C4-2B (cell line): ENCODE results near the gene FOXP1.

Experiments used
- CTCF ChIP-seq: fragments of 450-650 bp; conservative IDR thresholded peaks from 2 replicates; pipeline ENCODE4 v1.5.1; 2017; ENCODE audit warnings: mild to moderate bottlenecking
- ZFX ChIP-seq: fragments of 450-650 bp; IDR thresholded peaks from 2 replicates; pipeline ENCODE4 v1.6.1; 2017

- no peak for TF ChIP-seq CTCF
- no peak for TF ChIP-seq ZFX
Measured at GRCh38 chr3:71101626-71102025, 481.9 kb downstream of the FOXP1 start.
